Measurements from ENCODE around the gene PRPF19. TPM values are rescaled to one million over a fixed set of nuclear protein-coding genes. Genes with fewer than 3 reads are reported as not detected.

The PRPF19 gene
- total RNA-seq, 1 donor from 2014 or later = 120 TPM

DNA sequence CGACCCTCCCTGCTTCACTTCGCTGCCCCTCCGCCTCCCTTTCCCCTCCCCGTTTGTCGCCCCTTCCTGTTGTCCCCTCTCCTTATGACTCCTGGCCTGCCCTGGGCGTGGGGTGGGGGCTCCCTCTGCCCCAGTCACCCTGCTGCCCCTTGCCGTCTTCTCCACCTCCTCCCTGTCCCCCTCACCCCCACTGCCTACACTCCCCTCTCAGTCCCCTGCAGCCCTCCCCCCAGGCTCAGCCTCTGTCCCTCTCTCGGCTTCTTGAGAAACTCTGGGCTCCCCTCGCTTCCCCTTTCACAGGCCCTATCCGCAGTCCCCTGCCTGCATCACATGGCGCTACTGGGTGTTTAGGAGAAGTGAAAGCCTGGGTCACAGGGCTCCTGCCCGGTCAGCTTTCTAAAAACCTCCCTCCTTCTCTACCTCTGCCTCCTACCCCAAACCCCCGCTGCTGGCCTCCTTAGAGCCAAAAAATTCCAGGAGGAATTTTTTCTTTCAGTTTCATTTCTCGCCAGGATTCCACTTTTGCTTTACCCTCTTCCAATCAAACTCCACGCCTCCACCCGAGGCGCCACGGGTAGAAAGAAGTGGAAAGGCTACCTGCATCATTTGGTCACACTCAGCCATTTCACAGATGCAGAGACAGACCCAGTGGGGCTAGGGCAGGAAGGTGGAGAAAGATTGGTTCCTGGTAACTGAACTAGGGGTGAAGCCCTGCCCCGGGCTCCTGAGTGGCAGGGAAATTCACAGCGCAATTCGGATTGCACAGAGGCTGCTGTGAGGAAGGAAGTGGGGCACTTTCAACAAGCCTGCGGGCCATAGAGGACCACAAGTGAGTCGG lies 45.7 kb upstream of the PRPF19 start, which contains the start of gene SLC15A3:
SLC15A3 (minus strand) TSS at position 273 of the 838 bp plus-strand sequence. CDS start 625 bp downstream, outside the sequence.
- peaks cover 18% of the 10 kb centered on the region for H3K4me1 Mint-ChIP-seq (ENCODE audit: unreplicated experiment)
- peaks cover 4% of the 10 kb centered on the region for H3K36me3 Mint-ChIP-seq
- TF ChIP-seq, protein P1, sequence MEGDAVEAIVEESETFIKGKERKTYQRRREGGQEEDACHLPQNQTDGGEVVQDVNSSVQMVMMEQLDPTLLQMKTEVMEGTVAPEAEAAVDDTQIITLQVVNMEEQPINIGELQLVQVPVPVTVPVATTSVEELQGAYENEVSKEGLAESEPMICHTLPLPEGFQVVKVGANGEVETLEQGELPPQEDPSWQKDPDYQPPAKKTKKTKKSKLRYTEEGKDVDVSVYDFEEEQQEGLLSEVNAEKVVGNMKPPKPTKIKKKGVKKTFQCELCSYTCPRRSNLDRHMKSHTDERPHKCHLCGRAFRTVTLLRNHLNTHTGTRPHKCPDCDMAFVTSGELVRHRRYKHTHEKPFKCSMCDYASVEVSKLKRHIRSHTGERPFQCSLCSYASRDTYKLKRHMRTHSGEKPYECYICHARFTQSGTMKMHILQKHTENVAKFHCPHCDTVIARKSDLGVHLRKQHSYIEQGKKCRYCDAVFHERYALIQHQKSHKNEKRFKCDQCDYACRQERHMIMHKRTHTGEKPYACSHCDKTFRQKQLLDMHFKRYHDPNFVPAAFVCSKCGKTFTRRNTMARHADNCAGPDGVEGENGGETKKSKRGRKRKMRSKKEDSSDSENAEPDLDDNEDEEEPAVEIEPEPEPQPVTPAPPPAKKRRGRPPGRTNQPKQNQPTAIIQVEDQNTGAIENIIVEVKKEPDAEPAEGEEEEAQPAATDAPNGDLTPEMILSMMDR (conservative IDR thresholded peaks at IDR 0.05) = no peak
- peaks cover 44% of the 10 kb centered on the region for H3K27me3 Mint-ChIP-seq
- H3K9me3 Mint-ChIP-seq = no peaks in the 10 kb centered on the region
- H3K27ac Mint-ChIP-seq = peak within 1 kb of the TSS; percentile 56
- DNase-seq (ENCODE audit: extremely low spot score, unreplicated experiment) = no peak
- peak within 1 kb of the TSS; percentile 42 for H3K4me3 Mint-ChIP-seq

DNA sequence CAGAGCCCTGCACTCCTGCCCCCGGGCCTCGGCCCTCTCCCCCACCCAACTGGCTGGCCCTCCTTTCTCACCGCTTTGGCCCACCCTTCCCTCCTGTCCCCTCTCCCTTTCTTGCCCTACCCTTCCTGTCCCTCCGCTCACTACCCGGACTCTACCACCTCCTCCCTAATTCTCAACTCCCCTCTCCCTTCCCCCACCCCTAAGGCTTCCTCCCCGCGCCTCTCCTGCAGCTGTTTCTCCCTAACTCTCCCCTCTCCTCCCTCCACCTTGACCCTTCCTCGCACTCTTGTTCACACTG lies 45.2 kb upstream of the PRPF19 start:
- no peaks in the 10 kb centered on the region for H3K9me3 Mint-ChIP-seq
- TF ChIP-seq, protein P1 (conservative IDR thresholded peaks at IDR 0.05) = no peak
- peaks cover 4% of the 10 kb centered on the region for H3K36me3 Mint-ChIP-seq
- H3K4me1 Mint-ChIP-seq (ENCODE audit: unreplicated experiment) = peaks cover 18% of the 10 kb centered on the region
- no peak overlapping the region for H3K27ac Mint-ChIP-seq
- no peak overlapping the region for H3K4me3 Mint-ChIP-seq
- peaks cover 44% of the 10 kb centered on the region for H3K27me3 Mint-ChIP-seq
- no peak for DNase-seq (ENCODE audit: extremely low spot score, unreplicated experiment)

DNA sequence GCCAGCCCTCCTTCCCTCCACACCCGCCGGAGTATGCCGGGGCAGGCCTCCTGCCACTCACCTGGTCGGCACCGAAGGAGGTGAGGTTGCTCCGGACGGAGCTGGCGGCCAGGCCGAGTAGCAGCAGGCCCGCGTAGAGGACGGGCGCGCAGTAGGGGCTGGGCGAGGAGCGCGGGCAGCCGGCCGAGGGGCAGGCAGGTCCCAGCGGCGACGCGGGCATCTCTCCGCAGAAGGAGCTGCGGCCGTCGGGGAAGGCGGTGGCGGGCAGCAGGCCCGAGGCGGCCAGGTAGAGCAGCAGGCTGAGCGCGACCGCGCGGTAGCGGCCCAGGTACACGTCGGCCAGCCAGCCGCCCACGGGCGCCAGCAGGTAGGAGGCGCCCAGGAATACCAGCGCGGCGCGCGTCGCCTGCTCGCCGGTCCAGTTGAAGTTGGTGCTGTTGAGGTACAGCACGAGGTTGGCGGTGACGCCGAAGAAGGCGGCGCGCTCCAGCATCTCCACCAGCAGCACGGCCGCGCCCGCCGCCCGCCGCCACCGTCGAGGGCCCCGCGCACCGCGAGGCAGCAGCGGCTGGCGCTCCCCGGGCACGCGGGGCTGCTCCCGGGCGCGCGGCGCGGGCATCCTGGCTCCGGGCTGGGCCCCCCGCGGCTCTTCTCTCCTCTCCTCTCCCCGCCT lies 44.7 kb upstream of the PRPF19 start:
- H3K27ac Mint-ChIP-seq = no peak overlapping the region
- peaks cover 44% of the 10 kb centered on the region for H3K27me3 Mint-ChIP-seq
- peaks cover 4% of the 10 kb centered on the region for H3K36me3 Mint-ChIP-seq
- DNase-seq (ENCODE audit: extremely low spot score, unreplicated experiment) = no peak
- no peak overlapping the region for H3K4me3 Mint-ChIP-seq
- H3K4me1 Mint-ChIP-seq (ENCODE audit: unreplicated experiment) = peaks cover 18% of the 10 kb centered on the region
- TF ChIP-seq, protein P1 (conservative IDR thresholded peaks at IDR 0.05) = no peak
- no peaks in the 10 kb centered on the region for H3K9me3 Mint-ChIP-seq

DNA sequence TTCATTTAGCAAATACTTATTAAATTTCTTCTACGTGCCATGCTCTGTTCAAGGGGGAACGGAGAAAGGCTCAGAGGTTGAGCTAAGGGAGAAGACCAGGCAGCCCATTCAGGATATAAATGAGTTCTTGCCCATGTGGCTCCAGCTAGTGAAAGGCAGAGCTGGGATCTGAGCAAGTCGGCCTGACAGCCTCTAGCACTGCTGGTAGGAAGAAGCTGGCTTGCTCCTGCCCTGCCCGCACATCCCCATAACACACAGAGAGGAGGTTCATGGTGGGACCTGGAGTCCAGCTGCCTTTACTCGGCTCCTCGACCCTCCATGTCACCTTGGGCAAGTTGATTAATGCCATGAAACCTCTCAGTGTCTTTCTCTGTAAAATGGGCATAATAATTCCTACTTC lies 43.6 kb upstream of the PRPF19 start:
- Mint-ChIP-seq H3K9me3 (no peaks in the 10 kb centered on the region), H3K36me3 (peaks cover 4% of the 10 kb centered on the region), H3K4me1 (ENCODE audit: unreplicated experiment) (peaks cover 18% of the 10 kb centered on the region), H3K27ac (no peak overlapping the region), H3K4me3 (peak overlapping the region; percentile 61), H3K27me3 (peaks cover 44% of the 10 kb centered on the region)
- no peak for DNase-seq (ENCODE audit: extremely low spot score, unreplicated experiment)
- TF ChIP-seq, protein P1 (conservative IDR thresholded peaks at IDR 0.05) = no peak

DNA sequence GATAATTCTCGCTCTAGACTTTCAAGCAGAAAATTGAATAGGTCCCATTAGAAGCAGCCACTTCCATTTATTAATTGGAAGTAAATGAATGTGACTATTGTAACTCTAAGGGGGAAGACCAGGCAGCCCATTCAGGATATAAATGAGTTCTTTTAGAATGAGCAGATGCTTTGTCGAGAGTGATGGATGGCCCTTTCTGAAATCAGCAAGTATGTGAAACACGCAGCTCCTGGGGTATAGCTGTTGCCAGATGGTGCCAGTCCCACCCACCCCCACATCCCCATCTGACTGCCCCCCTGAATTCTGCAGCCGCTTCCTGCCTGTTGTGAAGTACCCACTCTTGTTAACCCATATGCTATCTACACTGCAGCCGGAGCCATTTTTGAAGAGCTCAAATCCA lies 41.9 kb upstream of the PRPF19 start:
- DNase-seq (ENCODE audit: extremely low spot score, unreplicated experiment) = no peak
- peak overlapping the region; percentile 36 for H3K27ac Mint-ChIP-seq
- H3K36me3 Mint-ChIP-seq = peaks cover 4% of the 10 kb centered on the region
- TF ChIP-seq, protein P1 (conservative IDR thresholded peaks at IDR 0.05) = no peak
- no peaks in the 10 kb centered on the region for H3K9me3 Mint-ChIP-seq
- H3K4me3 Mint-ChIP-seq = peak overlapping the region; percentile 52
- H3K4me1 Mint-ChIP-seq (ENCODE audit: unreplicated experiment) = peaks cover 26% of the 10 kb centered on the region
- H3K27me3 Mint-ChIP-seq = peaks cover 38% of the 10 kb centered on the region

Measured in type B pancreatic cell (in vitro differentiated cells).